H4 (cell line): Measurements from ENCODE around the gene GNB1. TPM values are rescaled to one million over a fixed set of nuclear protein-coding genes. Genes with fewer than 3 reads are reported as not detected.

Source experiments
- DNase-seq: peaks from one replicate; pipeline ENCODE4 v3.0.0-alpha.2; 2015; ENCODE audit warnings: low spot score
- total RNA-seq: library from RNA; depleted of rRNA; stranded (reverse); fragments of >200 nt; shearing (Covaris generic); gene quantifications from 2 replicates; pipeline ENCODE4 v1.2.3, GENCODE V29; 2014

The GNB1 gene
- total RNA-seq, 1 experiment from 2014 or later, result 75.8 TPM

- DNase-seq, result no peak
These were observed 106.0 kb downstream of the GNB1 start for GRCh38 chr1:1784933-1785332.

- DNase-seq, result no peak
These were observed 107.6 kb downstream of the GNB1 start for GRCh38 chr1:1783320-1783719.

GRCh38 chr1:1782399-1783221 lies 108.3 kb downstream of the GNB1 start:
- no peak for DNase-seq

- DNase-seq, result no peak
These were observed 109.4 kb downstream of the GNB1 start for GRCh38 chr1:1781526-1781903.

GRCh38 chr1:1780598-1781525 lies 110.0 kb downstream of the GNB1 start:
- no peak for DNase-seq

GRCh38 chr1:1779691-1780597 lies 110.9 kb downstream of the GNB1 start:
- DNase-seq, result no peak

- no peak for DNase-seq
These were observed 111.6 kb downstream of the GNB1 start for GRCh38 chr1:1779320-1779675.

- DNase-seq, result no peak
These were observed 112.1 kb downstream of the GNB1 start for GRCh38 chr1:1778663-1779319.

- no peak for DNase-seq
These were observed 112.8 kb downstream of the GNB1 start, which contains the start of gene NADK for GRCh38 chr1:1777950-1778662. Gene NADK (minus strand): TSS chr1:1778470. CDS start chr1:1765406, 13,064 bp downstream.

GRCh38 chr1:1777583-1777899 lies 113.3 kb downstream of the GNB1 start:
- DNase-seq, result no peak

- DNase-seq, result no peak
These were observed 114.0 kb downstream of the GNB1 start for GRCh38 chr1:1776672-1777582.

GRCh38 chr1:1775327-1776226 lies 115.3 kb downstream of the GNB1 start:
- no peak for DNase-seq

GRCh38 chr1:1773874-1774273 lies 117.0 kb downstream of the GNB1 start:
- DNase-seq, result no peak

GRCh38 chr1:1771096-1771495 lies 119.8 kb downstream of the GNB1 start:
- no peak for DNase-seq

- DNase-seq, result no peak
These were observed 120.8 kb downstream of the GNB1 start for GRCh38 chr1:1770102-1770501.

- DNase-seq, result no peak
These were observed 122.5 kb downstream of the GNB1 start for GRCh38 chr1:1768249-1768992.

GRCh38 chr1:1764876-1765470 lies 125.9 kb downstream of the GNB1 start:
- no peak for DNase-seq
